NCI-H128 (cell line): ENCODE results near the gene TGFB3.
"Not testable (repeated sequence)": the region's sequence is repeated elsewhere in the genome, so short reads cannot be mapped to it uniquely, and the experiment has no call there.

ENCODE experiments used
- DNase-seq: peaks from one replicate; lab custom pipeline; 2025; ENCODE audit not compliant: unreplicated experiment; lab: John Stamatoyannopoulos, UW

TGFB3 gene

GRCh38 chr14:75981426-75982265 is at the start of gene TGFB3:
TSS of gene TGFB3 (minus strand) at chr14:75981995. CDS start at chr14:75980893, 1,102 bp downstream.
- DNase-seq, result no peak

- no peak for DNase-seq
These were observed 42.6 kb upstream of the TGFB3 start for GRCh38 chr14:76024211-76024907.

DNA sequence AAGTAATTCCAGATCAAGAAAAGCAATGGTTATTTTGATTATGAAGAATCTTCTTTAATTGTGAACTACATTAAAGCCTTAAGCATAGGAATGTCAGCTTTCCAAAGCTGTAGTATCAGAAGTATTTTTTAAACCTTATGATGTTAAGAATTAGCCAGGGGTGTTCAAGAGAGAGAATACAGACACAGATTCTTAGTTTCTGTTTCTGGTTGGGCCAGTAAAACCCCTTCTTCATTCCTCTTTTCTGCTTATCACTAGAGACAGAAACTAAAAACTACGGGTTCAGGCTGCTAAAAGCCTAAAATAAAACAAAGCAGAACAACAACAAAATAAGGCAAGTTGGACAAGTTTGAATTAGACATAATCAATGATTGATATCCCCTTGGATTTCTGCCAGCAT is 42.0 kb upstream of the TGFB3 start:
- DNase-seq, result no peak

- DNase-seq, result no peak
These were observed 41.2 kb upstream of the TGFB3 start for GRCh38 chr14:76022991-76023390.

DNA sequence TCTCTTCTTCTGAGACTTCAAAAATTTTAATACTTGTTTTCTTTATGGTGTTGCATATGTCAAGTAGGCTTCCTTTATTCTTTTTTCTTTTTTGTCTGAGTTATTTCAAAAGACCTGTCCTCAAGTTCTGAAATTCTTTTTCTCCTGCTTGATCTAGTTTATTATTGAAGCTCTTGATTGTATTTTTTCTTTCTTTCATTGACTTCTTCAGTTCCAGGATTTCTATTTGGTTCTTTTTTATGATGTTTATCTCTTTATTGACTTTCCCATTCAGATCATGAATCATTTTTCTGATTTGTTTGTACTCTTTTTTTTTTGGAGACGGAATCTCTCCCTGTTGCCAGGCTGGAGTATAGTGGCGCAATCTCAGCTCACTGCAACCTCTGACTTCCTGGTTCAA is 37.9 kb upstream of the TGFB3 start:
- no peak for DNase-seq

DNA sequence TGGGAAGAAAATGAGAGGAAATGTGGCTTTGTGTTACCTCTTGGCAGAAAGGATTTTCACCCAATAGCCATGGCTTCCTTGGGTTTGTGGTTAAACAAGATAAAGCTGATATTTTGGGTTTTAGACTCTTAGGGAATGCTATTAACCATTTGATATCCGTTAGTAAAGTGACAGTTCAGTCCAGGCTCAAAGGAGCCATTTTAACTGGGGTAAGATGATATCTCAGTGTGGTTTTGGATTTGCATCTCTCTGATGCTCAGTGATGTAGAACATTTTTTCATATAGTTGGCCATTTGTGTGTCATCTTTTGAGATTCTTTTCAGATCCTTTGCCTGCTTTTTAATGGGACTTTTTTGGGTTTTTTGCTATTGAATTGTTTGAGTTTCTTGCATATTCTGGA is 33.9 kb upstream of the TGFB3 start:
- no peak for DNase-seq

DNA sequence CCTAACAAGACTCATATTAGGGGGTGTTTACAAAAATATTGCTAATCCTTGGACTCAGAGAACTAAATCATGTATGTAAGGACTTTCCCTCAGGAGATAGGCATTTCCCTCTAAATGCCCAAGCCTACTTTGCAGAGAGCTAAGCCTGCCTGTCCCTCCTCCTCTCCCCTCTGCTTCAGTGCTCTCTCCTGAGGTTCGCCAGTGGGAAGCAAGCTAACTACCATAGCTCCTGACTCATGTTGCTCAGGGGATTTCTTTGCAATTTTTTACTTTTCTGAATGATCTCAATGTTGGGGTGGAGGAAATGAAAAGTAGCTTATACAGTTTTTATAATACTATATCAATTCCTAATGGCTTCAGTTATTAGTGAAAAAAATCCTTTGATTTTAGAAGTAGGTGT is 33.4 kb upstream of the TGFB3 start:
- DNase-seq, result no peak

- DNase-seq, result no peak
These were observed 30.6 kb upstream of the TGFB3 start for GRCh38 chr14:76012354-76012753.

GRCh38 chr14:76011930-76012329 is 30.1 kb upstream of the TGFB3 start:
- no peak for DNase-seq

DNA sequence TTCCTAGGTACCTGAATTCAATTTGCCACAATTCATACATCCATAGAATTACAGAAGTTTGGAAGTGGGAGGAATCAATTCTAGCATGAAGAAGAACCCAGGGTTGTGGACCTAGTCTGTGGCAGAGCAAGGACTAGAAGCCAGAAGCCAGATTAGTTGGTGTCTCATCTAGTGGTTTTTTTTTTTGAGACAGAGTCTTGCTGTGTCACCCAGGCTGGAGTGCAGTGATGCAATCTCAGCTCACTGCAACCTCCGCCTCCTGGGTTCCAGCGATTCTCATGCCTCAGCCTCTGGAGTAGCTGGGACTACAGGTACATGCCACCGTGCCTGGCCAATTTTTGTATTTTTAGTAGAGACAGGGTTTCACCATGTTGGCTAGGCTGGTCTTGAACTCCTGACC is 27.8 kb upstream of the TGFB3 start:
- DNase-seq, result not testable (repeated sequence)

- DNase-seq, result no peak
These were observed 26.1 kb upstream of the TGFB3 start for GRCh38 chr14:76007852-76008251.

- no peak for DNase-seq
These were observed 25.6 kb upstream of the TGFB3 start for GRCh38 chr14:76007379-76007778.

DNA sequence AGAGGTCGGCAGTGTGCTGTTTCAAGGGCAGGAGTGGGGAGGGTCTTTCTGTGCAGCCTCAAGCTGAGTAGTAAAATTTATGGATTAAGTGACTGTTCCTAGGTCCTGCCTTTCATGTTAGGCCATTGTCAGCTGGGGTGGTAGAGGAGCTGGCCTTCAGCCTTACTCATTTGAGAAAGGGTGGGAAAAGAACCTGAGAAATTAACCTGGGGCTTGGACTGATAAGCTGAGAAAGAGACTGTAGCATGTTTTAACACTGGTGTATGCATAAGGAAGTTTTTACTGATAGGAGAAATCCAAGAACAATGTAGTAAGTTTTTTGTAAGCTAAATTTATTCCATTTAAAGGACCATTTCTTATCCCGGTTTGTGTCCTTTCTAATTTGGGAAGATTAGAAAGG is 24.5 kb upstream of the TGFB3 start:
- no peak for DNase-seq

DNA sequence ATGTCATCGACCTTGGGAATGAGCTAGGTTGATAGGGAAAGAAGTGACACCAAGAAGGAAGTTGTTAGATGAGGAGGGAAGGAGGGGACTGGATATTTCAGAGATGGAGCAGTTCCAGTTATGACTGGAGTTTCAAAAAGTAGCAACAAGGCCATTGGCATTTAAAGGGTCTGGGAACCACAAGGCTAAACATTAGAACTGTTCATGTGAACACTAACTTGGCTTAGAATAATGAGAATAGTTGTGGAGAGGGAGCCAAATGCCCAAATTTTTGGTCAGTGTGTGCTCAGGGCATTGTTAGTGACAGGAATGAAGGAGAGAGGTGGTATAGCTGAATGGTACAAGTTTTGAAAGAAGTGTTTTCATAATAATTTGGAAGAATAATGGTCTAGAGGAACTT is 20.6 kb upstream of the TGFB3 start:
- no peak for DNase-seq

GRCh38 chr14:75999511-76000190 is 17.9 kb upstream of the TGFB3 start:
- no peak for DNase-seq

DNA sequence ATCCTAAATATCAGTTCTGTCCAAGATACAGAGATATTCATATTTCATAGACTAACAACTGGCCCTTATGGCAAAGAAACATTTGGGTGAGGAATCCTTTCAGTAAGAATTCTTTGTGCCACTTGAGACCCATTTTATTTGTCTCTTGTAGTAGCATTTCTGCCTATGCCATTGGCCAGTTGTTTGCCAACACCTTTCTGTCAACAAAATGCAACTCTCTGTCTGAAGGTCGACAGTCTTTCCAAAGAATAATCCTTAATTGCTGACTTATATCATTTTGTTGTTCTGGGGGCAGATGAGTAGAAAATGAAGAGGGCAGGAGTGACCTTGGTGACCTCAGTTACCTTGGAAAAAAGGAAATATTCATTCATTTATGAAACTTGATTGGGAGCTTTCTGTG is 14.7 kb upstream of the TGFB3 start:
- no peak for DNase-seq

GRCh38 chr14:75995372-75996041 is 13.7 kb upstream of the TGFB3 start:
- DNase-seq, result no peak

DNA sequence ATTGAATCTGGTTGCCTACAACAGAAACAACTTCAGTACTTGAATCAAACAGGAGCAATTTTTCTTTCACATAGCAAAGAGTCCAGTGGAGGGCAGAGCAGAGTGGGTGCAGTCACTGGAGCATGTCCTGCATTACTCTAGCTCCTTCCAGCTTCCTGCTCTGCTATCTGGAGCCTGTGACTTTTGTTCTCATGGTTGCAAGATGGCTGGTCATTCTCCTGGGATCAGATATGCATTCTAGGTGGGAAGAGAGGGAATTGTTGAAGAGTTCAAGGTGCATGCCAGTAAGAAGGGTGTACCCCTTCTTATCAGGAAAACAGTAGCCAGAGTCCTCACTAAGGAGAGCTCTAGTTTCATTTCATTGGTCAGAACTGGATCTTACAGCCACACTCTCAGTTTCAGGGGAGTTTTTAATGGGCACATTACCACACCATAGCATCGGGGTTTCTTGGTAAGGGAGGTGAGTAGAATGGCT is 11.8 kb upstream of the TGFB3 start:
- no peak for DNase-seq

DNA sequence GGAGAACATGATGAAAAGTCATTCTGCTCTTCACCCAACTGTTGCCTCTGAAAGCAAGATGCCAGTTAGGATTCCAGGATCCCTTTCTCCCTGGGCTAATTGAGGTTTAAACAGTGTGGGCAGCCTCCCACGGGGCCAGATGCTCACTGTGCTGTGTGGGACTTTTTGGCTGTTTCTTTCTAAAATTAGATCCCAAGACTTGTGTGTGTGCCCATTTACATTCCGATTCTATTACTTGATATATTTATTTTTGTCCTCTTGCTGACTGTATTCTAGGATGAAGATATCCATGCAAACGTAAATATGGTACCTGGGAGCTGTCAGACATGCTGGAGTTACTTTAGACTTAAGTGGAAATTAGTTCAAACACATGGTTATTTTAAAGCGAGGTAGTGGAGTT is 10.0 kb upstream of the TGFB3 start:
- no peak for DNase-seq

DNA sequence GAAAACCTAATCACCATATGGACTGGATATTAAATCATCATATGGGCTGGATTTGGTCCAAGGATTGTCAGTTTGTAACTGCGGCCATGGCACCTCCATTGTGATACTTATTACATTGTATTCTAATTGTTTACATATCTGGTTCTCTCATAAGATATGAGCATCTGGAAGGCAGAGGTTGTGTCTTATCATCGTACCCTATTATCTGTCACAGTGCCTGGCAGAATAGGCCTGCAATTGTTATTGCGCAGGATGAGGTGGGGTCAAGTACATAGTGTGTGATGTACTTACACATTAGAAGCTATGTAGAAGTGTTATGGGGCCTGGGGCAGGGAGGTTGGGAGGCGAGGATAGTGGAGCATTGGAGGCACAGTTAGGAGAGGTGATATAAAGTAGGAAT is 8.5 kb upstream of the TGFB3 start:
- DNase-seq, result no peak

GRCh38 chr14:75989134-75989533 is 7.3 kb upstream of the TGFB3 start:
- DNase-seq, result no peak
